ENCODE measurements around the gene SLCO2A1. TPM values are rescaled to one million over a fixed set of nuclear protein-coding genes. Genes with fewer than 3 reads are reported as not detected.

The SLCO2A1 gene
- total and polyA plus RNA-seq, 2 donors (not counting 1 experiment from before 2014, with no cell fraction given), result under 0.01 to 0.12 TPM

DNA sequence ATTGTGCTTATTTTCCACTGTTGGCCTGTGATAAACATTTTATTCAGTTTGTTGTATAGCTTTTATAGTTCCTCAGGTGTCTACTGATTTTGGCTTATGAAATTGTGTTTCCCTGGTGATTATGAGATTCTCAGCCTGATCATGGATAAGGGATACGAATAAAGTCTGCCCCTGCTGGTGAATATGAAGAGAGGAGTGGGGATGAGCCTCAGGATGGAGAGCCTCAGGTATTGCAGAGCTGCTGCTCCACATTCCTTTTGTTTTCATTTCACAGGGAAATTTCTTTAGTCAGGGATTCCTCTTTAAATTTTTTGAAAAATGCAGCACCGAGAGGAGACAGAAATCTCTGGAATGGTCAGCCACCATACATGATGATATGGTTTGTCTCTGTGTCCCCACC, 119.3 kb downstream of the SLCO2A1 start:
- Histone ChIP-seq H3K36me3 (ENCODE audit: control insufficient read depth, insufficient read depth, low read length) (no peaks in the 10 kb centered on the region), H3K79me2 (ENCODE audit: control insufficient read depth, insufficient read depth, low read length) (no peaks in the 10 kb centered on the region), H3K27ac (ENCODE audit: insufficient read depth, low read length) (no peak overlapping the region), H2AFZ (ENCODE audit: low read length) (no peak overlapping the region), H3K4me1 (ENCODE audit: control insufficient read depth, extremely low read depth, insufficient read depth, low read length) (no peaks in the 10 kb centered on the region), H3K9me3 (ENCODE audit: control insufficient read depth, insufficient read depth, low read depth, low read length) (no peaks in the 10 kb centered on the region), H3K9ac (ENCODE audit: insufficient read depth, low read length) (no peak overlapping the region), H3K4me2 (ENCODE audit: extremely low read depth, insufficient read depth, low read length) (no peak overlapping the region), H3K27me3 (ENCODE audit: control insufficient read depth, insufficient read depth, low read length) (no peaks in the 10 kb centered on the region), H3K4me3 (replicated peaks in 1 of 4; ENCODE audit: control extremely low read depth in 1 of 4, insufficient read depth in 1 of 4, low read depth in 3 of 4, low read length in 4 of 4) (no peak overlapping the region), H4K20me1 (ENCODE audit: control insufficient read depth, extremely low read depth, insufficient read depth, low read length) (no peaks in the 10 kb centered on the region)
- TF ChIP-seq CTCF (conservative IDR thresholded peaks at IDR 0.05 in 1 of 2, IDR thresholded peaks at IDR 0.05 in 1 of 2; ENCODE audit: low read depth in 1 of 2, low read length in 2 of 2) (peak in 1 of 2 donors; percentile 19), EZH2 (IDR thresholded peaks at IDR 0.05; ENCODE audit: low read length, missing control alignments) (no peak)
- DNase-seq (ENCODE audit: low read depth in 2 of 2), result no peak

DNA sequence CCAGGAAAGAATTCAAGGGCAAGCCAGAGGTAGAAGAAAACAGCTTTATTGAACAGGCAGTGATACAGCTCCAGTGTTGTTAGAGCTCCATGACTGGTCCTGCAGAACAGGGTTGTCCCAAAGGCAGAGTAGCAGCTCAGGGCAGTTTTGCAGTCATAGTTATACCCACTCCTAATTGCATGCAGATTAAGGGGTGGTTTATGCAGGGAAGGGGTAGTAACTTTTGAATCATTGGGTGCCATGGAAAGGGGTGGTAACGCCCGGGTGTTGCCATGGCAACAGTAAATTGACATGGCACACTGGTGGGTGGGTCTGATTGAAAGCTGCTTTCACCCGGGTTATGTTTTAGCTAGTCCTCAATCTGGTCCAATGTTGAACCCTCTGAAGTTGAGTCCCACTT, 124.3 kb downstream of the SLCO2A1 start:
- no peak for DNase-seq (ENCODE audit: low read depth in 2 of 2)
- H3K79me2 ChIP-seq (ENCODE audit: control insufficient read depth, insufficient read depth, low read length), result no peaks in the 10 kb centered on the region
- no peaks in the 10 kb centered on the region for H3K4me1 ChIP-seq (ENCODE audit: control insufficient read depth, extremely low read depth, insufficient read depth, low read length)
- no peak overlapping the region for H3K9ac ChIP-seq (ENCODE audit: insufficient read depth, low read length)
- TF ChIP-seq CTCF (conservative IDR thresholded peaks at IDR 0.05 in 1 of 2, IDR thresholded peaks at IDR 0.05 in 1 of 2; ENCODE audit: low read depth in 1 of 2, low read length in 2 of 2), result no peak
- no peak for TF ChIP-seq EZH2 (IDR thresholded peaks at IDR 0.05; ENCODE audit: low read length, missing control alignments)
- no peak overlapping the region for H3K4me2 ChIP-seq (ENCODE audit: extremely low read depth, insufficient read depth, low read length)
- H3K36me3 ChIP-seq (ENCODE audit: control insufficient read depth, insufficient read depth, low read length), result no peaks in the 10 kb centered on the region
- no peaks in the 10 kb centered on the region for H3K27me3 ChIP-seq (ENCODE audit: control insufficient read depth, insufficient read depth, low read length)
- H4K20me1 ChIP-seq (ENCODE audit: control insufficient read depth, extremely low read depth, insufficient read depth, low read length), result no peaks in the 10 kb centered on the region
- no peak overlapping the region for H3K27ac ChIP-seq (ENCODE audit: insufficient read depth, low read length)
- no peak overlapping the region for H3K4me3 ChIP-seq (replicated peaks in 1 of 4; ENCODE audit: control extremely low read depth in 1 of 4, insufficient read depth in 1 of 4, low read depth in 3 of 4, low read length in 4 of 4)
- no peaks in the 10 kb centered on the region for H3K9me3 ChIP-seq (ENCODE audit: control insufficient read depth, insufficient read depth, low read depth, low read length)
- no peak overlapping the region for H2AFZ ChIP-seq (ENCODE audit: low read length)

DNA sequence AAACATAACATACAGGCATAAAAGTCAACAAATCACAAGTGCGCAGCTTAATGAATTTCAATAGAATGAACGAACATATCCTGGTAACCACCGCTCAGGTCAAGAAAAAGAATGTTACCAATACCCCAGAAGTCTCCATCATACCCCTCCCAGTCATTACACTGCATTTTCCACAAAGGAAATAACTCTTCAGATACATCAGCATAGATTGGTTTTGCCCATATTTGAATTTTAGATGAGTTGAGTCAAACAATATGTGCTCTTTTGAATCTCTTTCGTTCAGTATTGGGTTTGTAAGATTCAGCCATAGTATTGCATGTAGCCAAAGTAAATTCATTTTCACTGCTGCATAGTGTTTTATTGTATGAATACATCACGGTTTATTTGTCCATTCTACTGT, 127.9 kb downstream of the SLCO2A1 start:
- no peak overlapping the region for H3K9ac ChIP-seq (ENCODE audit: insufficient read depth, low read length)
- TF ChIP-seq EZH2 (IDR thresholded peaks at IDR 0.05; ENCODE audit: low read length, missing control alignments) (no peak), CTCF (conservative IDR thresholded peaks at IDR 0.05 in 1 of 2, IDR thresholded peaks at IDR 0.05 in 1 of 2; ENCODE audit: low read depth in 1 of 2, low read length in 2 of 2) (no peak)
- H3K27me3 ChIP-seq (ENCODE audit: control insufficient read depth, insufficient read depth, low read length), result peaks cover 5% of the 10 kb centered on the region
- no peak overlapping the region for H3K4me3 ChIP-seq (replicated peaks in 1 of 4; ENCODE audit: control extremely low read depth in 1 of 4, insufficient read depth in 1 of 4, low read depth in 3 of 4, low read length in 4 of 4)
- H4K20me1 ChIP-seq (ENCODE audit: control insufficient read depth, extremely low read depth, insufficient read depth, low read length), result no peaks in the 10 kb centered on the region
- no peaks in the 10 kb centered on the region for H3K36me3 ChIP-seq (ENCODE audit: control insufficient read depth, insufficient read depth, low read length)
- DNase-seq (ENCODE audit: low read depth in 2 of 2), result no peak
- H3K27ac ChIP-seq (ENCODE audit: insufficient read depth, low read length), result no peak overlapping the region
- H3K79me2 ChIP-seq (ENCODE audit: control insufficient read depth, insufficient read depth, low read length), result no peaks in the 10 kb centered on the region
- no peak overlapping the region for H3K4me2 ChIP-seq (ENCODE audit: extremely low read depth, insufficient read depth, low read length)
- no peaks in the 10 kb centered on the region for H3K4me1 ChIP-seq (ENCODE audit: control insufficient read depth, extremely low read depth, insufficient read depth, low read length)
- no peaks in the 10 kb centered on the region for H3K9me3 ChIP-seq (ENCODE audit: control insufficient read depth, insufficient read depth, low read depth, low read length)
- no peak overlapping the region for H2AFZ ChIP-seq (ENCODE audit: low read length)

Data from fibroblast of lung (primary cell).